SK-N-MC (cell line): ENCODE measurements around the gene DHX29.
A peak's percentile ranks its signal among the peaks of the same experiment; 100 is the strongest.

Source experiments
- DNase-seq: peaks from one replicate; pipeline ENCODE4 v3.0.0-alpha.2; 2011; ENCODE audit warnings: low read depth, low spot score
- H3K27ac ChIP-seq: fragments of 200-600 bp; sonication (generic); 2 replicates; pipeline ENCODE4 v1.5.1; 2016; ENCODE audit warnings: mixed run types
- H3K36me3 ChIP-seq: fragments of 200-600 bp; sonication (generic); 2 replicates; pipeline ENCODE4 v1.6.1; 2017; ENCODE audit warnings: antibody characterized with exemption, low read length, mixed read lengths; ENCODE audit not compliant: insufficient read depth
- H3K4me3 ChIP-seq: fragments of 200-600 bp; sonication (generic); 2 replicates; pipeline ENCODE4 v1.5.1; 2016
- H3K9ac ChIP-seq: fragments of 200-600 bp; sonication (generic); 2 replicates; pipeline ENCODE4 v1.8.0; 2017; ENCODE audit warnings: mixed run types, mixed read lengths; ENCODE audit not compliant: insufficient read length
- H3K9me3 ChIP-seq: fragments of 200-600 bp; sonication (generic); 2 replicates; pipeline ENCODE4 v1.6.1; 2017; ENCODE audit warnings: low read depth, mild to moderate bottlenecking, antibody characterized with exemption, low read length, moderate library complexity, mixed read lengths
- EZH2 ChIP-seq: fragments of 200-600 bp; sonication (generic); IDR thresholded peaks from one replicate; pipeline ENCODE4 v1.6.1; 2017; ENCODE audit warnings: antibody characterized with exemption
- FOXP2 ChIP-seq: optimal IDR thresholded peaks from 2 replicates; pipeline ENCODE3; 2011; ENCODE audit warnings: mild to moderate bottlenecking, moderate library complexity; ENCODE audit not compliant: insufficient read depth; ENCODE audit errors: extremely low read length, control extremely low read depth
- POLR2AphosphoS5 ChIP-seq: IDR thresholded peaks from 2 replicates; pipeline ENCODE4 v1.6.1; 2012; ENCODE audit warnings: mild to moderate bottlenecking, low read depth, low read length, borderline replicate concordance

DHX29 gene

DNA sequence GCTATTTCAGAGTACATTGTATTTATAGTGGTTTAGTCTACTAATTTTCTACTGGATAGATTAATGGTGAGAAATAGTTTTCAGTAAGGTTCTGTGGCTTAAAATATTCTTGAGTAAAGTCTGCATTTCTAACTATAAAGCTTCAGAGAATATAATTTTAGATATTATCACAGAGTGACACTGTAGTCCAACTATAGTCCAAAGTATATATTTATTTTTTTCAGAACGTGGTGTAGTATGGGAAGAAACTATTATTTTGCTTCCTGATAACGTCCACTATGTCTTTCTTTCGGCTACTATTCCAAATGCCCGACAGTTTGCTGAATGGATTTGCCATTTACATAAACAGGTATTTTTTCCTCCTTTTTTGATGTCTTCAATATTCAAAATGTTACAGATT is 35.6 kb upstream of the DHX29 start:
- no peak for TF ChIP-seq FOXP2
- TF ChIP-seq EZH2, result no peak
- TF ChIP-seq POLR2AphosphoS5, result no peak
- Histone ChIP-seq H3K9me3 (no peaks in the 10 kb centered on the region), H3K4me3 (no peak overlapping the region), H3K36me3 (peaks cover 82% of the 10 kb centered on the region), H3K27ac (peak overlapping the region; percentile 68), H3K9ac (no peak overlapping the region)
- DNase-seq, result no peak

GRCh38 chr5:55338810-55339243 is 31.3 kb upstream of the DHX29 start:
- H3K36me3 ChIP-seq, result peaks cover 69% of the 10 kb centered on the region
- H3K27ac ChIP-seq, result peak overlapping the region; percentile 54; the same call in 1 of the 2 replicates
- H3K4me3 ChIP-seq, result no peak overlapping the region
- H3K9ac ChIP-seq, result no peak overlapping the region
- no peaks in the 10 kb centered on the region for H3K9me3 ChIP-seq
- TF ChIP-seq FOXP2 (no peak), EZH2 (no peak), POLR2AphosphoS5 (no peak)
- no peak for DNase-seq

GRCh38 chr5:55338092-55338613 is 30.7 kb upstream of the DHX29 start:
- H3K9ac ChIP-seq, result no peak overlapping the region
- H3K36me3 ChIP-seq, result peaks cover 69% of the 10 kb centered on the region
- H3K27ac ChIP-seq, result no peak overlapping the region
- DNase-seq, result no peak
- H3K4me3 ChIP-seq, result no peak overlapping the region
- TF ChIP-seq EZH2 (no peak), FOXP2 (no peak), POLR2AphosphoS5 (no peak)
- no peaks in the 10 kb centered on the region for H3K9me3 ChIP-seq

GRCh38 chr5:55333811-55334210 is 26.3 kb upstream of the DHX29 start:
- Histone ChIP-seq H3K4me3 (no peak overlapping the region), H3K9ac (no peak overlapping the region), H3K27ac (no peak overlapping the region), H3K9me3 (no peaks in the 10 kb centered on the region), H3K36me3 (peaks cover 77% of the 10 kb centered on the region)
- TF ChIP-seq FOXP2, result no peak
- no peak for TF ChIP-seq EZH2
- no peak for TF ChIP-seq POLR2AphosphoS5
- DNase-seq, result no peak

- Histone ChIP-seq H3K4me3 (no peak overlapping the region), H3K9ac (no peak overlapping the region), H3K36me3 (peaks cover 85% of the 10 kb centered on the region), H3K9me3 (no peaks in the 10 kb centered on the region), H3K27ac (no peak overlapping the region)
- TF ChIP-seq FOXP2, result no peak
- DNase-seq, result no peak
These were observed 25.5 kb upstream of the DHX29 start for GRCh38 chr5:55333017-55333416.

GRCh38 chr5:55331321-55331720 is 23.8 kb upstream of the DHX29 start:
- peaks cover 93% of the 10 kb centered on the region for H3K36me3 ChIP-seq
- TF ChIP-seq POLR2AphosphoS5, result no peak
- no peak for TF ChIP-seq FOXP2
- no peak overlapping the region for H3K4me3 ChIP-seq
- no peaks in the 10 kb centered on the region for H3K9me3 ChIP-seq
- H3K9ac ChIP-seq, result no peak overlapping the region
- H3K27ac ChIP-seq, result no peak overlapping the region
- DNase-seq, result no peak

GRCh38 chr5:55327281-55327680 is 19.8 kb upstream of the DHX29 start:
- peak overlapping the region; percentile 39; the same call in 1 of the 2 replicates for H3K27ac ChIP-seq
- no peak overlapping the region for H3K4me3 ChIP-seq
- no peaks in the 10 kb centered on the region for H3K9me3 ChIP-seq
- TF ChIP-seq FOXP2 (no peak), POLR2AphosphoS5 (no peak), EZH2 (no peak)
- no peak overlapping the region for H3K9ac ChIP-seq
- H3K36me3 ChIP-seq, result peaks cover 72% of the 10 kb centered on the region
- no peak for DNase-seq

DNA sequence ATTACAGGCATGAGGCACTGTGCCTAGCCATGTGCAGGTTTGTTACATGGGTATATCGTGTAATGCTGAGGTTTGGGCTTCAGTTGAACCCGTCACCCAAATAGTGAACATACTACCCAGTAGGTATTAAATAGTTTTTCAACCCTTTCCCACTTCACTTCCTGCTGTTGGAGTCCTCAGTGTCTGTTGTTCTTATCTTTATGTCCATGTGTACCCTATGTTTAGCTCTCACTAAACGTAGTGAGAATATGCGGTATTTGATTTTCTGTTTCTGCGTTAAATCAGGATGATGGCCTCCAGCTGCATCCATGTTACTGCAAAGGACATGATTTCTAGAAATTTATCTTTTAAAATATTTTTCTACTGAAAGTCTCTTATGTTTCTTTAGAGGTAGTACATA is 18.1 kb upstream of the DHX29 start:
- TF ChIP-seq FOXP2, result no peak
- Histone ChIP-seq H3K36me3 (peaks cover 56% of the 10 kb centered on the region), H3K9ac (no peak overlapping the region), H3K4me3 (no peak overlapping the region), H3K27ac (no peak overlapping the region), H3K9me3 (no peaks in the 10 kb centered on the region)
- DNase-seq, result no peak

DNA sequence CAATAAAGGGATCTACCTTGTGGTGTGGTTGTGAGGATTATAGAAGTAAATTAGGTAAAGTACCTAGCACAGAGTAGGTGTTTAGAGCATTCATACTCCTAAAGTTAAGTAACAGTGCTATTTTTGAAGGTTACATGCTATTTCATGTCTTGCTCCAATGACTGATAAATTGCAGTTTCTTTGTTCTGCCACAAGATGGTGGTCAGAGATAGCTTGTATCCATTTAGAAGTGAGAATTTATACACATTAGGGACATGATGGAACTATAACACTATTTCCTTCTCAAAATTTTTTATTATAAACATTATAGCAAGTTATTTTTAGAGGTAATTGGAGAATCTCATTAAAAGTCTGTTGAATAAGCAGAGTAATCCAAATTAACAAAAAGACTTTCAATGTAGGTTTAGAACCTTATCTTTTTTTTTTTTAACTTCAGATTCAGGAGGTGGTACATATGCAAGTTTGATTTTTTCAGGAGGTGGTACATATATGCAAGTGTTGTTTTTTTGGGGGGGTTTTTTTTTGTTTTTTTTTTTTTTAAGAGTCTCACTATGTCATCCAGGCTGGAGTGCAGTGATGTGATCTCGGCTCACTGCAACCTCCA is 17.4 kb upstream of the DHX29 start:
- TF ChIP-seq POLR2AphosphoS5 (no peak), EZH2 (no peak), FOXP2 (no peak)
- Histone ChIP-seq H3K9me3 (no peaks in the 10 kb centered on the region), H3K36me3 (peaks cover 49% of the 10 kb centered on the region), H3K9ac (no peak overlapping the region), H3K4me3 (no peak overlapping the region), H3K27ac (no peak overlapping the region)
- DNase-seq, result no peak
